Posterior cingulate gyrus (tissue), 11 donors: Measurements from ENCODE around the gene TMCC1.
"Not testable (repeated sequence)": the region's sequence is repeated elsewhere in the genome, so short reads cannot be mapped to it uniquely, and the experiment has no call there.

Source experiments
- DNase-seq, 10 donors: peaks; one replicate each; pipeline versions ENCODE4 v3.0.0 to v3.0.0-alpha.2; 2020 to 2021; ENCODE audit warnings: mixed read lengths in 3 of 10
- intact Hi-C: fragments of 100-400 bp; cut with DNase I; formaldehyde crosslinking; loops from one replicate; pipeline ENCODE4 v1.15.1; 2023

TMCC1 gene

GRCh38 chr3:129793319-129793718 is 100.2 kb downstream of the TMCC1 start:
- DNase-seq = no peak
- intact Hi-C loops = no loop called here

- DNase-seq = no peak
- intact Hi-C loops = no loop called here
Observed at GRCh38 chr3:129783470-129783869, 110.0 kb downstream of the TMCC1 start.

GRCh38 chr3:129778871-129779270 is 114.6 kb downstream of the TMCC1 start:
- intact Hi-C loops = no loop called here
- no peak for DNase-seq

- intact Hi-C loops = no loop called here
- DNase-seq = peak in 1 of 10 donors; percentile 23
Observed at GRCh38 chr3:129777806-129778205, 115.7 kb downstream of the TMCC1 start.

- DNase-seq = no peak
- intact Hi-C loops = no loop called here
Observed at GRCh38 chr3:129775870-129776269, 117.6 kb downstream of the TMCC1 start.

- no peak for DNase-seq
- intact Hi-C loops = no loop called here
Observed at GRCh38 chr3:129773691-129774663, 119.5 kb downstream of the TMCC1 start.

- DNase-seq = no peak
- intact Hi-C loops = no loop called here
Observed at GRCh38 chr3:129770604-129771003, 122.9 kb downstream of the TMCC1 start.

GRCh38 chr3:129769616-129770015 is 123.9 kb downstream of the TMCC1 start:
- DNase-seq = no peak
- intact Hi-C loops = no loop called here

- intact Hi-C loops = no loop called here
- no peak for DNase-seq
Observed at GRCh38 chr3:129768728-129769127, 124.8 kb downstream of the TMCC1 start.

GRCh38 chr3:129766135-129766534 is 127.4 kb downstream of the TMCC1 start:
- DNase-seq = no peak
- intact Hi-C loops = no loop called here

- no peak for DNase-seq
- intact Hi-C loops = no loop called here
Observed at GRCh38 chr3:129764090-129764489, 129.4 kb downstream of the TMCC1 start.

- intact Hi-C loops = no loop called here
Observed at GRCh38 chr3:129758785-129759320, 134.7 kb downstream of the TMCC1 start.

GRCh38 chr3:129758306-129758705 is 135.2 kb downstream of the TMCC1 start:
- intact Hi-C loops = no loop called here

More at GRCh38 chr3:129758785-129759320, 134.7 kb downstream of the TMCC1 start:
- no peak for DNase-seq

GRCh38 chr3:129756871-129757270 is 136.6 kb downstream of the TMCC1 start:
- intact Hi-C loops = no loop called here
- no peak for DNase-seq

More at GRCh38 chr3:129758306-129758705, 135.2 kb downstream of the TMCC1 start:
- no peak for DNase-seq

- DNase-seq, intact Hi-C loops: not testable (repeated sequence)
Observed at GRCh38 chr3:129751105-129751504, 142.4 kb downstream of the TMCC1 start.

- DNase-seq = no peak
- intact Hi-C loops = no loop called here
Observed at GRCh38 chr3:129749692-129750091, 143.8 kb downstream of the TMCC1 start.

GRCh38 chr3:129747992-129748391 is 145.5 kb downstream of the TMCC1 start:
- DNase-seq = no peak
- intact Hi-C loops = no loop called here

GRCh38 chr3:129747136-129747535 is 146.4 kb downstream of the TMCC1 start:
- intact Hi-C loops = no loop called here
- DNase-seq = no peak

GRCh38 chr3:129746629-129747028 is 146.9 kb downstream of the TMCC1 start:
- intact Hi-C loops = no loop called here
- no peak for DNase-seq

GRCh38 chr3:129745253-129745652 is 148.3 kb downstream of the TMCC1 start:
- intact Hi-C loops = no loop called here
- peak in 9 of 10 donors; percentile 20 to 92 (median 46) for DNase-seq

- intact Hi-C loops = no loop called here
- no peak for DNase-seq
Observed at GRCh38 chr3:129741794-129742193, 151.7 kb downstream of the TMCC1 start.

GRCh38 chr3:129740090-129740489 is 153.4 kb downstream of the TMCC1 start:
- intact Hi-C loops = no loop called here
- DNase-seq = no peak
